ENCODE results near the gene PLCH2.

GRCh38 chr1:2530513-2531361, 54.6 kb downstream of the PLCH2 start:
- TF ChIP-seq POLR2A (IDR thresholded peaks at IDR 0.05) (no peak), CTCF (IDR thresholded peaks at IDR 0.05) (no peak)
